Left lobe of liver (tissue), 2 donors: ENCODE data around the gene MARK3. TPM values are rescaled to one million over a fixed set of nuclear protein-coding genes. Genes with fewer than 3 reads are reported as not detected.
A peak's percentile ranks its signal among the peaks of the same experiment; 100 is the strongest.

Experiments
- ATAC-seq: fragments of 200-7000 bp; cut with Tn5 transposase; one replicate; pipeline ENCODE4 v1.9.1; 2020; ENCODE audit warnings: mild to moderate bottlenecking, moderate library complexity
- DNase-seq: peaks from one replicate; pipeline ENCODE4 v3.0.0-alpha.2; 2020; ENCODE audit warnings: low spot score
- total RNA-seq: library from RNA; stranded (reverse); gene quantifications from one replicate; pipeline ENCODE4 v1.2.1, GENCODE V29; 2021
- donor health status: DM: no; HTN: no; CAD: no; lungs with moderate emphysema.
- donor health status: DM: no; HTN: yes; CAD: no.

MARK3 gene
- total RNA-seq, 1 donor from 2014 or later = 26.5 TPM

DNA sequence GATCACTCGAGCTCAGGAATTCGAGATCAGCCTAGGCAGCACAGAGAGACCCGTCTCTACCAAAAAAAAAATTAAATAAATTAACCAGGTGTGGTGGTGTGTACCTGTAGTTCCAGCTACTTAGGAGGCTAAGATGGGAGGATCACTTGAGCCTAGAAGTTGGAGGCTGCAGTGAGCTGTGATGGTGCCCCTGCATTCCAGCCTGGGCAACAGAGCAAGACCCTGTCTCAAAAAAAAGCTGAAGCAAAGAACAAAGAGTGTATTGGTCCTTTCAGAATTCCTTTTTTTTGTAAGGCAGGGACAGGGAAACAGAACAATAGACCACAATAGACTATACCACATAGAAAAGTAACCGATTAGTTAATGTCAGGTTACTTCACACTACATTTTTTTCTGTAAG, 47.4 kb downstream of the MARK3 start:
- no peak for ATAC-seq
- no peak for DNase-seq

DNA sequence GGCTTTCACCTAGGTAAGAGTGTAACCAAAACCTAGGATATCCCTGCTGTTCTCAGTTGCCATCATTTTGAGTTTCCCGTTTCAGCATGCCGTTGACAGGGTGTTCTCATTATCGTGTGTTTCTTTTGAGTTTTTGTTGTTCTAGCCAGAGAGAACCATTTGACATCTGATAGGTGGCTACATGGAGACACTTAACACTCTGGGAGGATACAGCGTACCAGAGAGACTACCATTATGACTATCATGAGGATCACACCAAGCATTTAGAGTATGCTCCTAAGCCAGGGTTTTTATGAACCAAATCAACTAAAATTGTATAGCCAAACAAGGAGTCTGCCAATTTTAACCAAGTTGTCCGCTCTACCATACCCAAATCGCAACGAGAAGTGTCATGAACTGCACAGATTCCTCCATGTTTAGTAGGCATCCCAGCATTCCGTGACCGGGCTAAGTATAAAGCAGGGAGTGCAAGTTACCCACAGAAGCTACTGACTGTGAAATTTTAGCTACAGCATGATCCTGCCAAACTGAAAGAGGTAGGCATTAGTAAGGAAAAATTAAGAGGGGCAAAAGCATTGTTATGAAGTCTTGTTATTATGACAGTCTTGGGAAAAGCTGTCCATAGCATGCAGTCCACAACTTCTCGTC, 48.8 kb downstream of the MARK3 start:
- ATAC-seq (no peak), DNase-seq (no peak)

DNA sequence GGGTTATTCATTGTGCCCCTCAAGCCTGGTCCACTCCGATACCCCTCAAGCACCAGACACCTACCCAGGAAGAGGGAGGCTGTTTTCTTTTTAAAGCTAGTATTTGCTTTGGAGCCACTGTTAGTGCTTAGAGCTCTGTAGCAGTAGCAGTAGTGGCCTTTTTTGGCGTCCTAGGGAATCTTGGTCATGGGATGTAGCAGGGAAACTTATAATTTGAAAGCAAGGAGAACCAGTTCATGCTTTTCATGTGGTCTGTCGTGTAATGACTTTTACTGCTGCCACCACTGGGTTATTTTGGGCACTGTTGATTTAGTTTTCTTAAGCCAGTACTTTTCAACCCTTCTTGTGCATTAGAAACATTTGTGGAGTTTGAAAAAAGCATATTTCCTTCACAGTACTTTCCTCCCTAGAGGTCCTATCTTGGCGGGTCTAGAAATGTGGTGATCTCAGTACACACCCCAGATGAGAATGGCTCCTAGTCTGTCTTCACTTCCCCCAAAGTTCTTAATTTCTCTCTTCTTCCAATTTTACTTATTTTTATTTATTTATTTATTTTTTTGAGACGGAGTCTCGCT, 49.7 kb downstream of the MARK3 start:
- DNase-seq (no peak), ATAC-seq (no peak)

DNA sequence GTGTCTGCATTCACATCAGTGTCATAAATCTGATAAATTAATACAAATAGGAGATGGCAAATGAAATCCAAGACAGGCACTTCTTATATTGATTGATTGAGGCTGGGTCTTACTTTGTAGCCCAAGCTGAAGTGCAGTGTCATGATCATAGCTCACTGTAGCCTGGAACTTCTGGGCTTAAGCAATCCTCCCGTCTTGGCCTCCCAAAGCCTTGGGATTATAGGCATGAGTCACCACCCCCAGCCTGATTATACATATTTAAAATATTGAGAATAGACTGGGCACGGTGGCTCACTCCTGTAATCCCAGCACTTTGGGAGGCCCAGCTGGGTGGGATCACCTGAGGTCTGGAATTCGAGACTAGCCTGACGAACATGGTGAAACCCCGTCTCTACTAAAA, 51.3 kb downstream of the MARK3 start:
- ATAC-seq (no peak), DNase-seq (no peak)

DNA sequence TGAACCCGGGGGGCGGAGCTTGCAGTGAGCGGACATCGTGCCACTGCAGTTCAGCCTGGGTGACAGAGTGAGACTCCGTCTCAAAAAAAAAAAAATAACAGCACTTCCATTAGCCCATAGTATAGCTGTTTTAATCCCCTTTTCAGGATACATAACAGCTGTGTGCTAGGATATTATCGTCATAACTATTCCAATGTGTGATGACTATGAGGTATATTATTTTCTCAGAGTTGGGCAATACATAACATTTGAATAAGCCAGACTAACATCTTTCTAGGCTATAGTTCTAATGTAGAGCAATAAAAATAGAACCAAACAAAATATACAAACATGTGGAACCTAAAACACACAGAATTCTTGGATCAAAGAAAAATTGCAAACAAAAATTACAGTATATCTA, 57.1 kb downstream of the MARK3 start:
- DNase-seq (no peak), ATAC-seq (no peak)

DNA sequence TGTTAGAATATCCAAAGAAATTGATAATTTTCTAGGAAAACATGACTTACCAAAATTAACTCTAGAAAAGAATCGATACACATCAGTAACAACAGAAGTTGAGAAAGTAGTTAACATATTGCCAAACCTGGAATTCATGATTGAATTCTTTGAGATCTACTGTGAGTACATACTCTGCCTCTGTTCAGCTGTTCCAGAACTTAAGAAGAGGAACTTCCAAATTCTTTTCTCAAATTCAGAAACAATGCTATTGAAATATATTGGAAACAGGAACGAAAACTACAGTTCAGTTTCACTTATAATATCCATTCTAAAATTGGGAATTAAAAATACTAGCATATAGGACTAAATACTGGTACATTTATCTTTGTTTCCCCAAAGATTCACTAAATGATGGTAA, 57.9 kb downstream of the MARK3 start:
- no peak for ATAC-seq

DNA sequence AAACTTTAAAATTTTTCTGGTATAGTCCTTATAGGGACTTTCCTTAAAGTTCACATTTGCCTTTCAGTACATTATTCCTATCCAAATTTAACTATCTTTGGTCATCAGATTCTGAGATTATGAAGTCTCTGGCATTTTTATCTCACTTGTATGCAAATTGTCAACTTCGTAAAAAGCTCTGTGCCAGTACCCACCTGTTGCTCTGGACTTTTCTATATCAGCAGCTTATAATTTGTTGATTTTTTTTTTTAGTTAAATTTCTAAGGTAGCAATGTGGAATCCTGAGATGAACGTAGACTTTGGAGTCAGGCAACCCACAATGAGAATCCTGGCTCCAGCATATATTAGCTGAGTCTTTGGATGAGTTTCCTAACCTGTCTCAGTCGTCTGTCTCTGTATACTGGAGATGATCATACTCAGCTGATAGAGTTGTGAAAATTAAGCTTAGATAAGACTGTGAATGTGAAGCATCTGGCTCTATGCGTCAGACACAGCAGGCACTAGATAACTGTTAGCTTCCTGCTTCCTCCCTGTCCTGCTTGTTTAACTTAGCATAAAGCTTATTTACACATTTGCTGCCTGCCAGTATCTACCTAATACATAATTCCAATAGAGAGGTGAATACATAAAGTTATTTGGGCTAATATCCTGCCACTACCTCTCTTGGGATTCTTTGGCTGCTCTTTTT, 59.8 kb downstream of the MARK3 start:
- DNase-seq (no peak), ATAC-seq (peak; percentile 28)

More for the DNA sequence above, 57.9 kb downstream of the MARK3 start:
- no peak for DNase-seq

DNA sequence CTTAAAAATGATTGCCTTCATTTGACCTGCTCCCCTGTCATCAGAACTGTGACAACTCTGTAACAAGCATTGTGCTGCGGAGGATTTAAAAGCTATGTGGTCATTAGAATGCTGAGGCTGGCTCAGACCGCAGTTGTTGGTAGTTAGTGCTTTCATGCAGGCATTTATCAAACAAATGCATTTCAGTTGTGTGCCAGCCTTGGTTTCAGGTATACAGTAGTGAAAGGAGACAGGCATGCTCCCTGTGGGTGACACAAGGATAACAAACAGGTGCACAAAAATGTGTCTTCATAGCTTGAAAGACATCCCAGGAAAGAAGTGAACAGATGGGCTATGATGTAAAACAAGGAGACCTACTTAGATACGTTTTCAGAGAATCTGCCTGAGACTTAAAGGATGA, 60.6 kb downstream of the MARK3 start:
- no peak for ATAC-seq
- DNase-seq = no peak

DNA sequence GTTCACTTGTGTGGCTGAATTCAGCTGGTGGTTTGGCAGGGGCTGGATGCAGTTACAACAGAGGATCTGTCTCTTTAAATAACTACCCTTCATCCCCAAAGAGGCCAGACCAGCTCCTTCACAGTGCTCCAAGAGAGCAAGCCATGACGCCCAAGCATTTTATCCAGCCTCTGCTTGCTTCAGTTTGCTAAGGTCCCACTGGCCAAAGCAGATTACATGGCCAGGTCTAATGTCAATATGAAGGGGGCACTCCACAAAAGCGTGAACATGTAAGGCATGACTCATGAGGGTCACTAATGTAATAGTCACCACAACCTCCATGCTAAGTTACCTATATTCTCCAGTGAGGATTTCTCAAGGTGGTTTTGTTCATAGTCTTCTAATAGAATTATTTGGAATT, 62.9 kb downstream of the MARK3 start:
- DNase-seq = no peak
- no peak for ATAC-seq

DNA sequence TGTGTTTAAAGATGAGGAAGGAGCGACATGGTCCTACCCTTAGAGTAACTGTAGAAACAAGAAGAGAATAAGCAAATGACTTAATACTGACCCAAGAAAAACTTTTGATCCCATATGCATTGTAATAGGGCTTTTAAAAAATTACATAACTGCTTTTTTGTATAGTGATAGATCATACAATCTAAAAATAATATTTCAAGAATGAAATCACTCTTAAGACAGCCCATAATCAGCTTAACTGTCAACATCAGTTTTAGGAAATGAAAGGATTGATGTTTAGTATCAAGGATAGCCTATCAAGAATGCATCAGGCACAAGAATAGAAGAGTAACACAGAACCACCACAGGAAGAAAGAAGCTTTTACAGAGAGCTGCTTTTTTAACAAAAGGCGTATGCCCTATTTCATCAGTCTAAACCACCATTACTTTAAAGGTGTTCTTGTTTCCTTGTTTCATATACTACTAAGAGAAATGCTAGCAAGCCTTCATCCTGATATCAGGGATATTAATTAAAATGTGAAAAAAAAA, 64.5 kb downstream of the MARK3 start:
- ATAC-seq (no peak), DNase-seq (no peak)

DNA sequence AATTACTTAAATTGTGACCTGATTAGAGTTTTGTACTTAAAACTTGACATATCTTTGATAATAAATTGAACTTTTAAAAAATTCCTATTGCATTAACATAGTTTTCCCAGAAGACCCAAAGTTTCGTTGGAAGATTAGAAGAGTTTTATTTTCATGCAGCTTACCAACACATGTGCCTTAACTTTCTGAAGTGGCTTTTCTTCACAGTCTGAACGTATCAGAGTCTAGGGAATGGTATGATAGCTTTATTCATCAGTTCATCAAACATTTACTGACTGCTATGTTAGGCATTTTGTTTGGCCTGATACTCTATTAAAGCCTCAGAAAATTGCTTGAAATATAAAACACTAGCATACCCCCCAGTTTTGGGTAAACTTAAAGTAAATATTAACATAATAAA, 65.2 kb downstream of the MARK3 start:
- DNase-seq (no peak), ATAC-seq (no peak)

DNA sequence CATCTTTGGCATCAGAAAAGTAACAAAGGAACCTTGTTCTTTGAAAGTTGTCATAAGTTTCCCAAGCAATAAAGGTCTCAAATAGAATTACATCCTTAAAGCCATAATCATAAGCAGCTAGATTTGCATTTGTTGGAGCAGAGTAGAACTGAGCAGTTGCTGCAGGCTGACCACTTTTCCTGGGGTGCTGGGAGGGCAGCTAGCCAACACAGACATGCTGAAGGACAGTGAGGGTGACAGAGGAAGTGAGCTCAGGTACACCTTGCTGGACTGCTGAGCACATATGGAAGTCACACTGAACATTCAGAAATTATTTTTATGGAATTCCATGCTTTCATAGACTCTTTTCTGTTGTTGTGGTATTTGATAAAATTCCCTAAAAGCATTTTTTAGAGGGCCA, 66.2 kb downstream of the MARK3 start:
- DNase-seq (no peak), ATAC-seq (no peak)

DNA sequence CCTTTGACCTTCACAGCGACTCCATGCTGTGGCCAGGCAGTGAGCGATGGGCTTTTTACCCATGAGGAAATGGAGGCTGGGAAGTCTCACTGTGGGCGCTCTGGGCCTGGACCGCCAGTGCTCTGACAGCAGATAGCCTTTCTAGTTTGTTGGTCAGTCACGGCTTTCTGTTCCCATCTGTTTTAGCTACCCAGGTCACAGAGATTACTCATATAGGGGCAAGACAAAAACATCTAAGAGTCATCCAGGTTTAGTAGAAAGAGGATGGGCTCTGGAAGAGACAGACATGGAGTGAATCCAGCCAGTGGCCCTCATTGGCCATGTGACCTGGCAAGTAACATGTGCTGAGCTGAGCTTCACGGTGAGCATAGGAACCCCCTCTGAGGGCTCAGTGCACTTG, 68.6 kb downstream of the MARK3 start:
- DNase-seq (no peak), ATAC-seq (no peak)

DNA sequence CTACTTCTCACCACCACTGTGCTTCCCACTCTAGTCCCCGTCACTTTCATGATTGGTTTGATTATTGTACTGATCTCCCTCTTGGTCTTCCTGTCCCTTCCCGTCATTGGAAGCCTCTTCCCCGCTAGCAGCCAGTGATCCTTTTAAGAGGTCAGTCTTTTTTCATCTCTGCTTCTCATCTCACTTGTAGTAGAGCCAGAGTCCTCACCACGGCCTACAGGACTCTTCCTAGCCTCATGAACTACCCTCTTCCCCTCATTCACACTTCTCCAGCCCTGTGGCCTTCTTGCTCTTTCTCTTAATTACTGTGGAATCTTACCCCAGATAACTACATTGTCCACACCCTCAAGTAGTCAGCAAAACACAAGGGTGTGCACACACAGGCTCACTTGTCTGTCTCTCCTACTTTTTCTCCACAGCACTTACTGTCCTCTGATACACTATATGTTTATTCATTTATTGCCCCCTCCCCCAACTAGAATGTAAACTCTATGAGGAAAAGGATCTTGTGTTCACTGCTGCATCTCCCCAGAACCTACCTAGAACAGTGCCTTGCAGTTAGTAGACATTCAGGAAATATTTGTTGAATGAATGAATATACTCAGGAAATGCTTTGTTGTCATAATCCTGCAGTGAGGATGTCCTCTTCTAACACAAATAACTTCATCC, 71.1 kb downstream of the MARK3 start:
- no peak for DNase-seq
- ATAC-seq = no peak

DNA sequence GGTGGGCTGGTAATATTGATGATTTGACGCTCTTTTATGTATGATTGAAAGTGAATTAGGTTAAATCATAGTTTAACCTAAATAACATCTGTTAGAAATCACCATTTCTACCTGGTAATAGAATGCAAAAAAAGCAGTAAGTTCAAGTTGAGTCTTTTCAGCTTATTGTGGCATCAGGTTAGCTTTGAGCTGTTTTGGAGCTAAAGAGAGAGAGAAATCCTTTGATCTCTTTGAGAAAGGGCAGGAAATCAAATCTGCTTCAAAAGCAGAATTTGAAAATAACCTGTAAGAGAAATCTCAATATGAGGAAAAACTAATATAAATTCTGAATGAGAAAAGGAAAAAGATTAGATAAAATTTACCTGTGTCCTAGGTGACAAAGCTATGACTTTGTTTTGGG, 75.2 kb downstream of the MARK3 start:
- ATAC-seq (no peak), DNase-seq (no peak)

DNA sequence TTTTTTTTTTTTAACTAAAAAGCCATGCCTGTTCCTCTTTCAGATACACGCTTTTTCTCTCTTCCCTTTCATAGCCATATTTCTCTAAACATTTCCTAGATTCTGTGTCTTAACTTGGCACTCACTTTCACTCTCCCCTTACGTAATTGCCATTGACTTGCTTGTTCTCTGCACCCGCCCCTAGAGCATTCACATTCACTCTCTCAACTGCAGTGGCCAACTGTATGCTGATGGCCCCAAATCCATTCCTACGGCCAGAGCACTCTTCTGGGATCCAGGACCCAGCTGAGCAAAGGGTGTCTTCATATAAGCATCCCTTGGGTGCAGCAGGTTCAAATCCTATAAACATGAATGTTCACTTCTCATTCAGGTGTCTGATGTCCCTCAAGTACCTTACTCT, 77.9 kb downstream of the MARK3 start:
- ATAC-seq = no peak
- no peak for DNase-seq

DNA sequence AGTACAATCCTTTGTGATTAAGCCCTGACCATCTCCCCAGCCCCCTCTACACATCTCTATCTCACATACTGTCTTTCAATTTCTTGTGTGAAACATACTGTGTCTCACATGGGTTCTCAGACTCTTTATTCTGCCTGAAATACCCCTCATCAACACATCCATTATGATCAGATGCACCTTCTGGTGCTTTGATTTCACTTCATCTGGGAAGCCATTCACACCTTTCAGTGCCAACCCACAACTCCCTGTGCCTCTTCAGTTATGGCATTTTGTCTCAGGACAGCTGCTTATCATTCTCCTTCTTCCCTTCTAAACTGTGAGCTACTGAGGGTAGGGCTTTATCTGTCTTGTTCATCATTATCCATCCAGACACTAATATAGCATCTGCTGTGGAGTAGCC, 78.6 kb downstream of the MARK3 start:
- ATAC-seq = no peak
- DNase-seq = no peak

DNA sequence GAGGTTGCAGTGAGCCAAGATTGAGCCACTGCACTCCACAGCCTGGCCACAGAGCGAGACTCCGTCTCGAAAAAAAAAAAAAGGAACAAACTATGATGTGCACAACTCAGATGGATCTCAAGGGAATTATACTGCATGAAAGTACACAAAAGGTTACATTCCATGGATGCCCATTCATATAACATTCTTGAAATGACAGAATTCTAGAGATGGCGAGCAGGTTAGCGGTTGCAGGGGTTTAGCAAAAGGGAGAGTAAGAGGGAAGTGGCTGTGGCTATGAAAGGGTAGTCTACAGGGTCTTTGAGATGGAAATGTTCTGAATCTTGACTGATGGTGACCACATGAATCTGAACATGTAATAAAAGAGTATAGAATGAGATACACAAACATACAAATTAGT, 87.7 kb downstream of the MARK3 start:
- DNase-seq (no peak), ATAC-seq (no peak)

DNA sequence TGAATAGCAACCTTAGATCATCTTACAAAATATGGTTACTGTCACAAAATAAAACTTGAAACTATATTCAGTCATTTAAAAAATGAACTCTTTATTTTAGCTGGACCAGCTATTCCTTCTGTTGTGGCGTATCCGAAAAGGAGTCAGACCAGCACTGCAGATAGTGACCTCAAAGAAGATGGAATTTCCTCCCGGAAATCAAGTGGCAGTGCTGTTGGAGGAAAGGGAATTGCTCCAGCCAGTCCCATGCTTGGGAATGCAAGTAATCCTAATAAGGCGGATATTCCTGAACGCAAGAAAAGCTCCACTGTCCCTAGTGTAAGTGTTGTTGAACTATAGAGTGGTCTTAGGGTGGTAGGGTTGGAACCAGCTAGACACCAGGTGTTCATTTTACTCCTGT, 89.7 kb downstream of the MARK3 start:
- ATAC-seq (no peak), DNase-seq (no peak)

DNA sequence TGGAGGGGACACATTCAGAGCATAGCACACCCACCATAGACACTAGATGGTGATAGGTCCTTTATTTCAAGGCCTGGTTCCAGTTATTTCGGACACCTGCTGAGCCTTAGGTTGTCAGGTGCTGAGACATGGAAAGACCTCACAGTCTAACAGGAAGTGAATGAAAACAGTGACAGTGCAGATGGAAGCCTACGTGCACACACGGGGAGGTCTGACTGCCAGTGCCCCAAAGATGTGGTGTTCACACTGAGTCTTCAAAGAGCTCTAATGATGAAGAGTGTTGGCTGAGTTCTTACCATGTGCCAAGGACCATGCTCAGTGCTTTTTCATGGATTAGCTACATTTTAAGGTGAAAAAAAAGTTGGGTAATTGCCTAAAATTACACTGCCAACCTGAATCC, 90.8 kb downstream of the MARK3 start:
- ATAC-seq (no peak), DNase-seq (no peak)

DNA sequence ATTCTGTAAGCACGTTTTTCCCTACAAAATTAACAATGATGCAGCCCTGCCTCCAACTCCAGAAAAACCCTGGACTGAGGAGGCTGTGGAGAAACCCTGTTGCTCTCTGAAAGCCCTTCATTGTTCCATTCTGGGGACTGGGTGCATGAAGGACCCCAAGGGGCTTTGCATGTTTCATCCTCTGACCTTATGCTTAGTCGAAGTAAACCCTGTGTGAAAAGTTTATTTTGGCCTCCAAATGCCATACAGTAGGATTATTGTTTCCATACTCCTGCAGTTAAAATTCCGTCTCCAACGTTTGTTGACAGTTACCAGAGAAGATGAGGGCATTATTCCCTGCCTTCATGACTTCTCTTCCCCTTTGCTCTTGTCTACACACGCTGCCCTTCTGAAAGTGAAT, 91.4 kb downstream of the MARK3 start:
- DNase-seq = no peak
- ATAC-seq = no peak

DNA sequence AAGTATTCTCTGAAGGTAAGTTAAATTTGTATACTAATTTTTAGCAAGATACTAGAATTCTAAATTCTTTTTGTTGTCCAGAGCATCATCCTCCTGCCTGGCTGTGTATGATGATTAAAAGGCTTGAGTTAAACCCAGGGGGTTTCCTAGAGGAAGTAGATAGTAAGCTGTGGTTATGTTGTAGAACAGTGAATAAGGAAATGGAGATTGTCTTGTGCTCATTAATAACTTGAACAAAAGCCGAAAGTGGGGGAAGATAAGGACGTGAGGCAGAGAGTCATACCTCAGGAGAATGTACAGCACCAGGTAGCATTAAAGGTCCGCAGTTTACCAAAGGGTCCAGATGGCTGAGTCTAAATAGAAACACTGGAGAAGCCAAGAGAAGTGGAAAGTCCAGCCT, 95.4 kb downstream of the MARK3 start:
- ATAC-seq (no peak), DNase-seq (no peak)
